Mucosa of descending colon (tissue), 3 donors: ENCODE data around the gene KIAA1614. TPM values are rescaled to one million over a fixed set of nuclear protein-coding genes. Genes with fewer than 3 reads are reported as not detected.

Experiments
- ATAC-seq: fragments of 200-7000 bp; cut with Tn5 transposase; one replicate; pipeline ENCODE4 v1.9.1; 2020; ENCODE audit warnings: mild to moderate bottlenecking, moderate library complexity
- DNase-seq, 3 donors: peaks; one replicate each; pipeline ENCODE4 v3.0.0-alpha.2; 2020
- H3K36me3 ChIP-seq: fragments of 200-600 bp; one replicate; pipeline ENCODE4 v1.8.0; 2021; ENCODE audit warnings: low read depth, mild to moderate bottlenecking
- H3K4me1 ChIP-seq: fragments of 200-600 bp; one replicate; pipeline ENCODE4 v1.8.0; 2021; ENCODE audit warnings: low read depth, mild to moderate bottlenecking
- H3K4me3 ChIP-seq: fragments of 200-600 bp; one replicate; pipeline ENCODE4 v1.8.0; 2021; ENCODE audit warnings: mild to moderate bottlenecking
- H3K9me3 ChIP-seq: fragments of 200-600 bp; one replicate; pipeline ENCODE4 v1.8.0; 2021; ENCODE audit warnings: mild to moderate bottlenecking
- CTCF ChIP-seq: fragments of 200-600 bp; IDR thresholded peaks from one replicate; pipeline ENCODE4 v1.8.0; 2022; ENCODE audit warnings: antibody characterized with exemption, mild to moderate bottlenecking
- intact Hi-C, 2 donors: fragments of 100-400 bp; cut with DNase I in 1 of 2; cut with micrococcal nuclease in 1 of 2; formaldehyde crosslinking; loops; one replicate each; pipeline versions ENCODE4 v1.11.0 to v1.11.1; 2022; cut with DNase I, micrococcal nuclease
- total RNA-seq, 3 donors: library from RNA; stranded (reverse); fragmentation: NEBNext Ultra II Directional in 2 of 3; extraction: Animal tissue kit (Norgen Biotek cat#: 25700) in 2 of 3; gene quantifications; one replicate each; pipeline versions ENCODE4 v1.2.1 to v1.2.4, GENCODE V29; 2021 to 2023
- donor health status: DM: no; HTN: no; CAD: no; lungs with moderate emphysema.
- donor health status: DM: no; HTN: no; CAD: no.
- donor health status: DM: no; HTN: yes; CAD: no.

Gene KIAA1614
- total RNA-seq, 3 donors from 2014 or later, result 1.2 to 11.1 (median 2.0) TPM

GRCh38 chr1:180941518-180942275 is 29.0 kb downstream of the KIAA1614 start:
- no peaks in the 10 kb centered on the region for H3K4me1 ChIP-seq
- intact Hi-C loops, result no loop called here
- H3K9me3 ChIP-seq, result no peaks in the 10 kb centered on the region
- no peak overlapping the region for H3K4me3 ChIP-seq
- ATAC-seq (no peak), DNase-seq (no peak)
- no peak for TF ChIP-seq CTCF
- no peaks in the 10 kb centered on the region for H3K36me3 ChIP-seq

- ATAC-seq, result no peak
- Histone ChIP-seq H3K9me3 (no peaks in the 10 kb centered on the region), H3K4me3 (no peak overlapping the region), H3K4me1 (no peaks in the 10 kb centered on the region), H3K36me3 (no peaks in the 10 kb centered on the region)
- intact Hi-C loops, result no loop called here
- DNase-seq, result no peak
- no peak for TF ChIP-seq CTCF
These were observed 32.5 kb downstream of the KIAA1614 start for GRCh38 chr1:180945151-180945550.

GRCh38 chr1:180945551-180945950 is 32.9 kb downstream of the KIAA1614 start:
- Histone ChIP-seq H3K4me3 (no peak overlapping the region), H3K4me1 (no peaks in the 10 kb centered on the region), H3K9me3 (no peaks in the 10 kb centered on the region), H3K36me3 (no peaks in the 10 kb centered on the region)
- ATAC-seq, result no peak
- no peak for TF ChIP-seq CTCF
- intact Hi-C loops, result no loop called here
- DNase-seq, result no peak

GRCh38 chr1:180946056-180946455 is 33.4 kb downstream of the KIAA1614 start:
- Histone ChIP-seq H3K4me3 (no peak overlapping the region), H3K9me3 (no peaks in the 10 kb centered on the region), H3K36me3 (no peaks in the 10 kb centered on the region), H3K4me1 (no peaks in the 10 kb centered on the region)
- intact Hi-C loops, result no loop called here
- ATAC-seq, result no peak
- DNase-seq, result no peak
- no peak for TF ChIP-seq CTCF

- intact Hi-C loops, result no loop called here
- no peak for TF ChIP-seq CTCF
- no peak for DNase-seq
- Histone ChIP-seq H3K36me3 (no peaks in the 10 kb centered on the region), H3K9me3 (no peaks in the 10 kb centered on the region), H3K4me1 (no peaks in the 10 kb centered on the region), H3K4me3 (no peak overlapping the region)
- ATAC-seq, result no peak
These were observed 34.1 kb downstream of the KIAA1614 start for GRCh38 chr1:180946541-180947498.
